Measurements from ENCODE around the gene MCAT. TPM values are rescaled to one million over a fixed set of nuclear protein-coding genes. Genes with fewer than 3 reads are reported as not detected.

MCAT gene
- total RNA-seq, 1 donor: 21.4 TPM

DNA sequence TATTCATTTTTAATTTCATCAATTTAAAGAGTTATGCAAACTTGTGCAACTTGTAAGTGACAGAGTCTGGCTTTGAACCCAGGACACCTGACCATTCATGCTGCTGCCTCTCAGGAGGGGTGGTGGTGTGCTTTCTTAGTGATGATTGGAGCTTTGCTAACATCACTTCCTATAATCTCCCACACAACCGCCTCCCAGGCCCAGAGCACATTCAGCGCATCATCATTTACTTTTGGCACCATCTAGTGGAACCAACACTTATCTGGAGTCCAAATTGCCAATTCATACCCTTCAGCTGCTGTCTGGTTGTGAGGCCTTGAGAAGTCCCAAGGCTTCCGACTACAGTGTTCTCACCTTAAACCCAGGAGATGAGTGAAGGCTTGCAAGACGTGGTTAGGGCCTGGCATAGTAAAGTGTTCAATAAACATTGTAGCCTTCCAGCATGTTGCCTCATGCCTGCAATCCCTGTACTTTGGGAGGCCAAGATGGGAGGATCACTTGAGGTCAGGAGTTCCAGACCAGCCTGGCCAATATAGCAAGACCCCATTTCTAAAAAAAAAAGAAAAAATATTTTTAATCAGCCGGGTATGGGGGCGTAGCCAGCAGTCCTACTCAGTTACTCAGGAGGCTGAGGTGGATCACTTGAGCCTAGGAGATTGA lies 52.9 kb downstream of the MCAT start:
- TF ChIP-seq, protein P1, sequence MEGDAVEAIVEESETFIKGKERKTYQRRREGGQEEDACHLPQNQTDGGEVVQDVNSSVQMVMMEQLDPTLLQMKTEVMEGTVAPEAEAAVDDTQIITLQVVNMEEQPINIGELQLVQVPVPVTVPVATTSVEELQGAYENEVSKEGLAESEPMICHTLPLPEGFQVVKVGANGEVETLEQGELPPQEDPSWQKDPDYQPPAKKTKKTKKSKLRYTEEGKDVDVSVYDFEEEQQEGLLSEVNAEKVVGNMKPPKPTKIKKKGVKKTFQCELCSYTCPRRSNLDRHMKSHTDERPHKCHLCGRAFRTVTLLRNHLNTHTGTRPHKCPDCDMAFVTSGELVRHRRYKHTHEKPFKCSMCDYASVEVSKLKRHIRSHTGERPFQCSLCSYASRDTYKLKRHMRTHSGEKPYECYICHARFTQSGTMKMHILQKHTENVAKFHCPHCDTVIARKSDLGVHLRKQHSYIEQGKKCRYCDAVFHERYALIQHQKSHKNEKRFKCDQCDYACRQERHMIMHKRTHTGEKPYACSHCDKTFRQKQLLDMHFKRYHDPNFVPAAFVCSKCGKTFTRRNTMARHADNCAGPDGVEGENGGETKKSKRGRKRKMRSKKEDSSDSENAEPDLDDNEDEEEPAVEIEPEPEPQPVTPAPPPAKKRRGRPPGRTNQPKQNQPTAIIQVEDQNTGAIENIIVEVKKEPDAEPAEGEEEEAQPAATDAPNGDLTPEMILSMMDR (IDR thresholded peaks at IDR 0.05; ENCODE audit: extremely low read depth, low read depth, low read length): peak; percentile 74
- no peaks in the 10 kb centered on the region for H3K4me1 ChIP-seq (ENCODE audit: insufficient read depth, low read length)
- H3K27me3 ChIP-seq (ENCODE audit: insufficient read depth, low read length): peaks cover 3% of the 10 kb centered on the region
- no peak overlapping the region for H3K4me3 ChIP-seq (ENCODE audit: insufficient read depth, low read length)
- no peak overlapping the region for H2AFZ ChIP-seq (ENCODE audit: low read length)
- H3K4me2 ChIP-seq (ENCODE audit: insufficient read depth, low read length): no peak overlapping the region
- no peak overlapping the region for H3K27ac ChIP-seq (ENCODE audit: low read depth, low read length)
- H3K79me2 ChIP-seq (ENCODE audit: insufficient read depth, low read length): peaks cover 5% of the 10 kb centered on the region
- peak; percentile 97 for DNase-seq (ENCODE audit: insufficient read length, low spot score, missing footprints)
- H3K9me3 ChIP-seq (ENCODE audit: low read depth, low read length): no peaks in the 10 kb centered on the region
- H4K20me1 ChIP-seq (ENCODE audit: insufficient read depth, low read length): no peaks in the 10 kb centered on the region
- H3K36me3 ChIP-seq (ENCODE audit: insufficient read depth, low read length): peaks cover 4% of the 10 kb centered on the region

DNA sequence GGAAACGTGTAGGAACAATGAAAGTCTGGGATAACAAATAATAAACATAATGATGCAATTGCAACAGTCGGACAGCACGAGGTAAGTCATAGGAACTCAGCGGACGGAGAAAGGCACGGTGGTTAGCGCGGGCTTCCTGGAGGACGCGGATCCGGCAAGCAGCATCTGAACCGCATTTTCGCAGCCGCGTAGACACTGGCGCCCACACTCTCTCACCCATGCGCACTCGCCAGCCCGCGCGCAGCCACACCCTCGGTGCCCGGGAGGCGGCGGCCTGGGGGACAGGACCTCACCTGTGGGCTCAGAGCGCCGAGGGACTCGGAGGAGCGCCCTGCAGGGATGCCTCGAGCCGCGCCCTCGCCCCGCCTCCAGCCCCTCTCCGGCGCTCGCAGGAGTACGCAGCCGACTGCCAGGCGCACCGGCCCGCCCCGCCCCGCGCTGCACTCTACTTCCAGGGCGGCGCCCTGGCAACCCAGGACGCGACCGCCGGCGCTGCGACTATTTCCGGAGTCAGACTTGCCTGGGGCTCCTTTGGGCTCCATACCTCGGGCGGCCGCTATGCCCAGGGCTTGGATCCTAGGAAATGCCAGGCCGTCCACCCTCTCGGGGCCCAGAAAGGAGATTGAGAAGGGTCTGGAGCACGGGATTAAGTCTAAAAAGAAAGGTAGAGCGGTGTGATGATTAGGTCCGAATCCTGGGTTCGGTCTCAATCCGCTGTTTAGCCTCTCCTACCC lies 54.0 kb downstream of the MCAT start, which contains the start of gene TTLL1:
Gene TTLL1, minus strand, starts transcription at position 408 of the 734 bp plus-strand sequence. CDS start 13,805 bp downstream, outside the sequence.
- Histone ChIP-seq H2AFZ (ENCODE audit: low read length) (peak within 1 kb of the TSS; percentile 97), H3K4me3 (ENCODE audit: insufficient read depth, low read length) (peak within 1 kb of the TSS; percentile 96), H3K27ac (ENCODE audit: low read depth, low read length) (peak within 1 kb of the TSS; percentile 71), H3K36me3 (ENCODE audit: insufficient read depth, low read length) (peaks cover 5% of the 10 kb centered on the region), H4K20me1 (ENCODE audit: insufficient read depth, low read length) (no peaks in the 10 kb centered on the region), H3K4me2 (ENCODE audit: insufficient read depth, low read length) (peak within 1 kb of the TSS; percentile 99), H3K27me3 (ENCODE audit: insufficient read depth, low read length) (no peaks in the 10 kb centered on the region), H3K9me3 (ENCODE audit: low read depth, low read length) (no peaks in the 10 kb centered on the region), H3K4me1 (ENCODE audit: insufficient read depth, low read length) (no peaks in the 10 kb centered on the region), H3K79me2 (ENCODE audit: insufficient read depth, low read length) (peaks cover 5% of the 10 kb centered on the region)
- TF ChIP-seq, protein P1 (IDR thresholded peaks at IDR 0.05; ENCODE audit: extremely low read depth, low read depth, low read length): peak; percentile 7
- DNase-seq (ENCODE audit: insufficient read length, low spot score, missing footprints): peak; percentile 99

- Histone ChIP-seq H3K27ac (ENCODE audit: low read depth, low read length) (peak overlapping the region; percentile 71), H3K4me3 (ENCODE audit: insufficient read depth, low read length) (peak overlapping the region; percentile 96), H3K9me3 (ENCODE audit: low read depth, low read length) (no peaks in the 10 kb centered on the region), H3K27me3 (ENCODE audit: insufficient read depth, low read length) (no peaks in the 10 kb centered on the region), H3K36me3 (ENCODE audit: insufficient read depth, low read length) (peaks cover 5% of the 10 kb centered on the region), H3K4me2 (ENCODE audit: insufficient read depth, low read length) (peak overlapping the region; percentile 99), H4K20me1 (ENCODE audit: insufficient read depth, low read length) (no peaks in the 10 kb centered on the region), H3K4me1 (ENCODE audit: insufficient read depth, low read length) (no peaks in the 10 kb centered on the region), H3K79me2 (ENCODE audit: insufficient read depth, low read length) (peaks cover 5% of the 10 kb centered on the region), H2AFZ (ENCODE audit: low read length) (peak overlapping the region; percentile 97)
- DNase-seq (ENCODE audit: insufficient read length, low spot score, missing footprints): peak; percentile 66
- TF ChIP-seq, protein P1 (IDR thresholded peaks at IDR 0.05; ENCODE audit: extremely low read depth, low read depth, low read length): no peak
These were observed 54.6 kb downstream of the MCAT start for GRCh38 chr22:43088627-43088983.
